Gastrocnemius medialis (tissue), 4 donors: ENCODE measurements around the gene ZNF316. TPM values are rescaled to one million over a fixed set of nuclear protein-coding genes. Genes with fewer than 3 reads are reported as not detected.

ENCODE experiments used
- ATAC-seq, 2 donors: fragments of 150-250 bp; one replicate each; pipeline ENCODE4 v1.9.1; 2016
- DNase-seq, 2 donors: peaks; one replicate each; pipeline ENCODE4 v3.0.0-alpha.2; 2019
- H3K27ac ChIP-seq, 4 donors: fragments of 200-600 bp; sonication (generic); 1 replicate in 1 of 4; 2 replicates in 3 of 4; pipeline ENCODE4 v1.5.1; 2016 to 2018; ENCODE audit warnings: mild to moderate bottlenecking in 2 of 4, moderate library complexity in 1 of 4
- H3K27me3 ChIP-seq, 3 donors: fragments of 200-600 bp; sonication (generic) in 2 of 3; 1 replicate in 1 of 3; 2 replicates in 2 of 3; pipeline versions ENCODE4 v1.5.1 to v1.6.0; 2016 to 2019; ENCODE audit warnings: mild to moderate bottlenecking in 1 of 3, moderate library complexity in 1 of 3
- H3K36me3 ChIP-seq, 2 donors: fragments of 200-600 bp; sonication (generic) in 1 of 2; one replicate each; pipeline ENCODE4 v1.5.1; 2017 to 2018
- H3K4me1 ChIP-seq, 2 donors: fragments of 200-600 bp; sonication (generic) in 1 of 2; one replicate each; pipeline ENCODE4 v1.5.1; 2016 to 2017; ENCODE audit warnings: mild to moderate bottlenecking in 2 of 2
- H3K4me3 ChIP-seq, 4 donors: fragments of 200-600 bp; sonication (generic) in 3 of 4; 1 replicate in 1 of 4; 2 replicates in 3 of 4; pipeline ENCODE4 v1.5.1; 2016 to 2019; ENCODE audit warnings: mild to moderate bottlenecking in 2 of 4
- H3K9me3 ChIP-seq, 3 donors: fragments of 200-600 bp; sonication (generic) in 2 of 3; 1 replicate in 1 of 3; 2 replicates in 2 of 3; pipeline ENCODE4 v1.5.1; 2016 to 2019
- POLR2A ChIP-seq, 2 donors: fragments of 450-650 bp; IDR thresholded peaks; one replicate each; pipeline ENCODE4 v1.6.1; 2017; ENCODE audit warnings: antibody characterized with exemption in 2 of 2, mild to moderate bottlenecking in 2 of 2, moderate library complexity in 2 of 2
- in situ Hi-C, 4 donors: fragments of 200-750 bp; cut with MboI; loops; one replicate each; pipeline versions ENCODE4 v1.15.0 to v1.8.0; 2017; ENCODE audit warnings: low sequenced_read_pairs in 4 of 4
- intact Hi-C: fragments of 100-400 bp; cut with DNase I; formaldehyde crosslinking; loops from one replicate; pipeline ENCODE4 v1.15.1; 2023; ENCODE audit warnings: low total_unique reads
- total RNA-seq, 4 donors: library from RNA; depleted of rRNA; stranded (reverse); fragments of >200 nt; gene quantifications; one replicate each; pipeline versions ENCODE4 v1.1.0 to v1.2.3, GENCODE V29; 2016
- TF ChIP-seq, protein P1 (sequence below), 5 experiments: fragments of 450-650 bp in 3 of 5; fragments of 200-600 bp in 2 of 5; sonication (generic) in 2 of 5; IDR thresholded peaks in 4 of 5; conservative IDR thresholded peaks in 1 of 5; 1 replicate in 4 of 5; 2 replicates in 1 of 5; pipeline ENCODE4 v1.5.1; 2016 to 2019; ENCODE audit warnings: antibody characterized with exemption in 5 of 5, mild to moderate bottlenecking in 3 of 5, moderate library complexity in 3 of 5

Gene ZNF316
- total RNA-seq, 4 donors from 2014 or later = 11.4 to 19.1 (median 18.1) TPM

DNA sequence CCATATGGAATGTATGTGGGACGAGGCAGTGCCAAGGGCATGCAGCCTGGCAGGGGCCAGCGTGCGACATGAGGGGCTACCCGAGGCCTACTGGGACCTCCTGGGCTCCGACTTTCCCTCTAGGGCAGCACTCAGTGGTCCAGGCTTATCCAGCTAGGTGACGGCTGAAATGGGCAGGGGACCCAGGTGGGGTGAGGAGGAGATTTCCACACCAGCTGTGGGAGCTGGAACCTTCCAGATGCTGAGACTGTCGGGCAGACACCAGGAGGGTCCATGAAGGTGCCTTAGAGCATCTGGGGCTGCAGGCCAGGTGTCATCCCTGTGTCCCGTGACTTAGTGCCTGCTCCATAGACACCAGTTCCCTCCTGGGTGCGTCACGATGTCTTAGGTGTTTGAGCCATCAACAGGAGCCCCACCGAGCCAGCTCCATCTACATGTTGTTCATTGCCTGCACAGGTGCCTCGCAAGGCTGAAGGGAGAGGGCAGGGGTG, 13.4 kb downstream of the ZNF316 start:
- DNase-seq (no peak), ATAC-seq (no peak)
- no peak overlapping the region for H3K4me3 ChIP-seq
- no peak overlapping the region for H3K27ac ChIP-seq
- intact Hi-C loops (no loop called here), in situ Hi-C loops (no loop called here)
- H3K27me3 ChIP-seq = no peaks in the 10 kb centered on the region
- TF ChIP-seq, protein P1, sequence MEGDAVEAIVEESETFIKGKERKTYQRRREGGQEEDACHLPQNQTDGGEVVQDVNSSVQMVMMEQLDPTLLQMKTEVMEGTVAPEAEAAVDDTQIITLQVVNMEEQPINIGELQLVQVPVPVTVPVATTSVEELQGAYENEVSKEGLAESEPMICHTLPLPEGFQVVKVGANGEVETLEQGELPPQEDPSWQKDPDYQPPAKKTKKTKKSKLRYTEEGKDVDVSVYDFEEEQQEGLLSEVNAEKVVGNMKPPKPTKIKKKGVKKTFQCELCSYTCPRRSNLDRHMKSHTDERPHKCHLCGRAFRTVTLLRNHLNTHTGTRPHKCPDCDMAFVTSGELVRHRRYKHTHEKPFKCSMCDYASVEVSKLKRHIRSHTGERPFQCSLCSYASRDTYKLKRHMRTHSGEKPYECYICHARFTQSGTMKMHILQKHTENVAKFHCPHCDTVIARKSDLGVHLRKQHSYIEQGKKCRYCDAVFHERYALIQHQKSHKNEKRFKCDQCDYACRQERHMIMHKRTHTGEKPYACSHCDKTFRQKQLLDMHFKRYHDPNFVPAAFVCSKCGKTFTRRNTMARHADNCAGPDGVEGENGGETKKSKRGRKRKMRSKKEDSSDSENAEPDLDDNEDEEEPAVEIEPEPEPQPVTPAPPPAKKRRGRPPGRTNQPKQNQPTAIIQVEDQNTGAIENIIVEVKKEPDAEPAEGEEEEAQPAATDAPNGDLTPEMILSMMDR (IDR thresholded peaks at IDR 0.05 in 4 of 5, conservative IDR thresholded peaks at IDR 0.05 in 1 of 5) = no peak
- no peak for TF ChIP-seq POLR2A (IDR thresholded peaks at IDR 0.05)
- H3K36me3 ChIP-seq = peaks cover 0 to 42% of the 10 kb centered on the region in 2 donors
- H3K9me3 ChIP-seq = no peaks in the 10 kb centered on the region
- no peaks in the 10 kb centered on the region for H3K4me1 ChIP-seq

DNA sequence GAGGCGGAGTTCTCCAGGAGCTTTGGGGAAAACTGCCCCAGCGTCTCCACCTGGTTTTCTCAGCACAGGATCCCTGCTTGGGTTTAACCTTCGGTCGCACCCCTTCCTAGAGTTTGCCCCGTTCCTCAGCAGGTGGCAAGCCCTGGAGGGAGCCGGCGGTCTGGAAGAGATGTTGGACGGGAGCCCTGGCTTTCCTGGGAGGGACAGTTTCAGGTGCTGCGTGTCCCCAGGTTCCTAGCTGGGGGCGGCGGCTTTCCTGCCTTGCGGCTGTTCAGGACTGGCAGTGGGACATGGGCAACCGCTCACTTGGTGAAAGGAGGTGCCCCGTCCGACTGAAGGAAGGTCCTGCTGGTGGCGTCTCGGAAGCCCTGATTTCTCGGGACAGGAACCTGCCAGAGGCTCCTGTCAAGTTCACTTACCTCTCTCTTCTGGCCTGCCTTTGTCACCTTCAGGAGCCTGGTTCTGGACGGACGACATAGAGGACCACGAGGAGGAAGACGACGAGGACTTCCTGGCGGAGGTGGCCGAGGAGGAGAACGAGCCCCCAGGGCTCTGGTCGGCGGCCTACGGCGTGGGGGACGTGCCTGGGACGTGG, 14.8 kb downstream of the ZNF316 start:
- in situ Hi-C loops (no loop called here), intact Hi-C loops (no loop called here)
- Histone ChIP-seq H3K4me1 (no peaks in the 10 kb centered on the region), H3K9me3 (no peaks in the 10 kb centered on the region), H3K27me3 (no peaks in the 10 kb centered on the region), H3K36me3 (peaks cover 0 to 38% of the 10 kb centered on the region in 2 donors), H3K4me3 (no peak overlapping the region), H3K27ac (no peak overlapping the region)
- TF ChIP-seq, protein P1 (IDR thresholded peaks at IDR 0.05 in 4 of 5, conservative IDR thresholded peaks at IDR 0.05 in 1 of 5) = no peak
- no peak for ATAC-seq
- DNase-seq = no peak

DNA sequence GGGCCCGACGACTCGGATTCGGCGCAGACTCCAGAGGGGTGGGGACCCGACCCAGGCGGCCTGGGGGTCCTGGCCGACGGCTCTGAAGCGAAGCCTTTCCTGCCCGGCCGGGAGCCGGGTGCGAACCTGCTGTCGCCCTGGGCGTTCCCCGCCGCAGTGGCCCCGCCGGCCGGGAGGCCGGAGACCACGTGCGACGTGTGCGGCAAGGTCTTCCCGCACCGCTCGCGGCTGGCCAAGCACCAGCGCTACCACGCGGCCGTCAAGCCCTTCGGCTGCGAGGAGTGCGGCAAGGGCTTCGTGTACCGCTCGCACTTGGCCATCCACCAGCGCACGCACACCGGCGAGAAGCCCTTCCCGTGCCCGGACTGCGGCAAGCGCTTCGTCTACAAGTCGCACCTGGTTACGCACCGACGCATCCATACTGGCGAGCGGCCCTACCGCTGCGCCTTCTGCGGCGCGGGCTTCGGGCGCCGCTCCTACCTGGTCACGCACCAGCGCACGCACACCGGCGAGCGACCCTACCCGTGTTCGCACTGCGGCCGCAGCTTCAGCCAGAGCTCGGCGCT, 15.4 kb downstream of the ZNF316 start:
- no peaks in the 10 kb centered on the region for H3K9me3 ChIP-seq
- DNase-seq = no peak
- no peak overlapping the region for H3K4me3 ChIP-seq
- no peak for ATAC-seq
- no peak overlapping the region for H3K27ac ChIP-seq
- H3K4me1 ChIP-seq = no peaks in the 10 kb centered on the region
- H3K36me3 ChIP-seq = peaks cover 0 to 38% of the 10 kb centered on the region in 2 donors
- no peaks in the 10 kb centered on the region for H3K27me3 ChIP-seq
- intact Hi-C loops (no loop called here), in situ Hi-C loops (no loop called here)
- TF ChIP-seq POLR2A (IDR thresholded peaks at IDR 0.05) = no peak
- TF ChIP-seq, protein P1 (IDR thresholded peaks at IDR 0.05 in 4 of 5, conservative IDR thresholded peaks at IDR 0.05 in 1 of 5) = no peak

DNA sequence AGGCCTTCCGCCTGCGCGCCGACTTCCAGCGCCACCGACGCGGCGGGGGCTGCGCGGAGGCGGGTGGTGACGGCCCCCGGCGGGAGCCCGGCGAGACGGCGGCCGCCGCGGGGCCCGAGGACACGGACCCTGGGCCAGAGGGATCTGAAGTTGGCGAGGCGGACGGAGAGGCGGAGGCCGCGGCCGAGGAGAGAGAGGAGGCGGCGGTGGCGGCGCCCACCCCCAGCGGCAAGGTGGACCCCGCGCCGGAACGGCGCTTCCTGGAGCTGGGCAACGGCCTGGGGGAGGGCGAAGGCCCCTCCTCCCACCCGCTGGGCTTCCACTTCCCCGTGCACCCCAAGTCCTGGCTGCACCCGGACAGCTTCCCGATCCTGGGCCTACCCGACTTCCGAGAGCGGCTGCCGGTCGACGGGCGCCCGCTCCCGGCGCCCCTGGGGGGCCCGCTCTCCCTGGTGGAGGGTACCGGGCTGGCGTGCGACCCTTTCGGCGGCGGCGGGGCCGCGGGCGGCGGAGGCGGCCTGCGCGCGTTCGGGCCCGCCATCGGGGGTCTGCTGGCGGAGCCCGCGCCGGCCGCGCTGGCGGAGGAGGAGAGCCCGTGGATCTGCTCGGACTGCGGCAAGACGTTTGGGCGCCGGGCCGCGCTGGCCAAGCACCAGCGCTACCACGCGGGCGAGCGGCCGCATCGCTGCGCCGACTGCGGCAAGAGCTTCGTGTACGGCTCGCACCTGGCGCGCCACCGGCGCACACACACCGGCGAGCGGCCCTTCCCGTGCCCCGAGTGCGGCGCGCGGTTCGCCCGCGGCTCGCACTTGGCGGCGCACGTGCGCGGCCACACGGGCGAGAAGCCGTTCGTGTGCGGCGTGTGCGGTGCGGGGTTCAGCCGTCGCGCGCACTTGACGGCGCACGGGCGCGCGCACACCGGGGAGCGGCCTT, 16.2 kb downstream of the ZNF316 start:
- Histone ChIP-seq H3K27me3 (no peaks in the 10 kb centered on the region), H3K9me3 (no peaks in the 10 kb centered on the region), H3K27ac (no peak overlapping the region), H3K36me3 (peaks cover 0 to 38% of the 10 kb centered on the region in 2 donors), H3K4me3 (no peak overlapping the region), H3K4me1 (no peaks in the 10 kb centered on the region)
- no peak for ATAC-seq
- intact Hi-C loops = no loop called here
- no peak for TF ChIP-seq POLR2A (IDR thresholded peaks at IDR 0.05)
- TF ChIP-seq, protein P1 (IDR thresholded peaks at IDR 0.05 in 4 of 5, conservative IDR thresholded peaks at IDR 0.05 in 1 of 5) = no peak
- no peak for DNase-seq
- in situ Hi-C loops = no loop called here
